Measurements from ENCODE around the gene P2RX7.

The P2RX7 gene

GRCh38 chr12:121166356-121166755, 33.7 kb downstream of the P2RX7 start:
- H3K9ac ChIP-seq, result no peak overlapping the region
- H3K36me3 ChIP-seq (ENCODE audit: insufficient read depth), result no peaks in the 10 kb centered on the region
- H3K27ac ChIP-seq, result no peak overlapping the region
- no peak overlapping the region for H2AFZ ChIP-seq (ENCODE audit: low read depth)
- no peaks in the 10 kb centered on the region for H3K27me3 ChIP-seq (ENCODE audit: insufficient read depth, low read depth)
- no peak overlapping the region for H3K4me3 ChIP-seq (IDR thresholded peaks at IDR 0.05; ENCODE audit: insufficient read depth, low read depth, low read length)
- TF ChIP-seq CTCF (conservative IDR thresholded peaks at IDR 0.05; ENCODE audit: low read depth, low read length), result no peak
- H3K4me2 ChIP-seq, result no peak overlapping the region
- no peaks in the 10 kb centered on the region for H4K20me1 ChIP-seq (ENCODE audit: insufficient read depth)
- H3K4me1 ChIP-seq (ENCODE audit: low read depth, poor library complexity, severe bottlenecking), result no peaks in the 10 kb centered on the region
- H3K79me2 ChIP-seq (ENCODE audit: insufficient read depth, low read depth), result no peaks in the 10 kb centered on the region

GRCh38 chr12:121167232-121167820, 34.6 kb downstream of the P2RX7 start:
- TF ChIP-seq CTCF (conservative IDR thresholded peaks at IDR 0.05; ENCODE audit: low read depth, low read length), result no peak
- H3K4me2 ChIP-seq, result no peak overlapping the region
- H3K9ac ChIP-seq, result no peak overlapping the region
- no peaks in the 10 kb centered on the region for H3K27me3 ChIP-seq (ENCODE audit: insufficient read depth, low read depth)
- no peak overlapping the region for H3K4me3 ChIP-seq (IDR thresholded peaks at IDR 0.05; ENCODE audit: insufficient read depth, low read depth, low read length)
- no peaks in the 10 kb centered on the region for H3K4me1 ChIP-seq (ENCODE audit: low read depth, poor library complexity, severe bottlenecking)
- H2AFZ ChIP-seq (ENCODE audit: low read depth), result no peak overlapping the region
- no peaks in the 10 kb centered on the region for H4K20me1 ChIP-seq (ENCODE audit: insufficient read depth)
- no peaks in the 10 kb centered on the region for H3K36me3 ChIP-seq (ENCODE audit: insufficient read depth)
- H3K27ac ChIP-seq, result no peak overlapping the region
- H3K79me2 ChIP-seq (ENCODE audit: insufficient read depth, low read depth), result no peaks in the 10 kb centered on the region

GRCh38 chr12:121167951-121168350, 35.3 kb downstream of the P2RX7 start:
- H3K4me2 ChIP-seq, result no peak overlapping the region
- H3K36me3 ChIP-seq (ENCODE audit: insufficient read depth), result no peaks in the 10 kb centered on the region
- H3K79me2 ChIP-seq (ENCODE audit: insufficient read depth, low read depth), result no peaks in the 10 kb centered on the region
- H2AFZ ChIP-seq (ENCODE audit: low read depth), result no peak overlapping the region
- no peaks in the 10 kb centered on the region for H3K27me3 ChIP-seq (ENCODE audit: insufficient read depth, low read depth)
- no peak overlapping the region for H3K9ac ChIP-seq
- no peak overlapping the region for H3K4me3 ChIP-seq (IDR thresholded peaks at IDR 0.05; ENCODE audit: insufficient read depth, low read depth, low read length)
- no peaks in the 10 kb centered on the region for H3K4me1 ChIP-seq (ENCODE audit: low read depth, poor library complexity, severe bottlenecking)
- no peak for TF ChIP-seq CTCF (conservative IDR thresholded peaks at IDR 0.05; ENCODE audit: low read depth, low read length)
- no peaks in the 10 kb centered on the region for H4K20me1 ChIP-seq (ENCODE audit: insufficient read depth)
- H3K27ac ChIP-seq, result no peak overlapping the region

- H3K27me3 ChIP-seq (ENCODE audit: insufficient read depth, low read depth), result no peaks in the 10 kb centered on the region
- H3K4me1 ChIP-seq (ENCODE audit: low read depth, poor library complexity, severe bottlenecking), result no peaks in the 10 kb centered on the region
- H3K4me2 ChIP-seq, result no peak overlapping the region
- H4K20me1 ChIP-seq (ENCODE audit: insufficient read depth), result no peaks in the 10 kb centered on the region
- no peak overlapping the region for H2AFZ ChIP-seq (ENCODE audit: low read depth)
- H3K4me3 ChIP-seq (IDR thresholded peaks at IDR 0.05; ENCODE audit: insufficient read depth, low read depth, low read length), result no peak overlapping the region
- no peak overlapping the region for H3K27ac ChIP-seq
- H3K36me3 ChIP-seq (ENCODE audit: insufficient read depth), result no peaks in the 10 kb centered on the region
- no peak for TF ChIP-seq CTCF (conservative IDR thresholded peaks at IDR 0.05; ENCODE audit: low read depth, low read length)
- no peak overlapping the region for H3K9ac ChIP-seq
- H3K79me2 ChIP-seq (ENCODE audit: insufficient read depth, low read depth), result no peaks in the 10 kb centered on the region
These were observed 37.5 kb downstream of the P2RX7 start for GRCh38 chr12:121170151-121170550.
